NT2/D1 (cell line): ENCODE measurements around the gene MCTP1.

Source experiments
- YY1 ChIP-seq: IDR thresholded peaks from 2 replicates; pipeline ENCODE4 v1.6.1; 2011; ENCODE audit not compliant: insufficient read length, insufficient read depth
- ZNF274 ChIP-seq: IDR thresholded peaks from 2 replicates; pipeline ENCODE4 v1.6.1; 2011; ENCODE audit warnings: mild to moderate bottlenecking, low read depth, low read length

- no peak for TF ChIP-seq YY1
- no peak for TF ChIP-seq ZNF274
These were observed 255.1 kb downstream of the MCTP1 start for GRCh38 chr5:95029569-95030366.
